ENCODE measurements around the gene GRIK4. TPM values are rescaled to one million over a fixed set of nuclear protein-coding genes. Genes with fewer than 3 reads are reported as not detected.

GRIK4 gene
- total and polyA plus RNA-seq, 2 of the 4 experiments (the other 2 are of a cell fraction) = 0.18 to 0.38 TPM

DNA sequence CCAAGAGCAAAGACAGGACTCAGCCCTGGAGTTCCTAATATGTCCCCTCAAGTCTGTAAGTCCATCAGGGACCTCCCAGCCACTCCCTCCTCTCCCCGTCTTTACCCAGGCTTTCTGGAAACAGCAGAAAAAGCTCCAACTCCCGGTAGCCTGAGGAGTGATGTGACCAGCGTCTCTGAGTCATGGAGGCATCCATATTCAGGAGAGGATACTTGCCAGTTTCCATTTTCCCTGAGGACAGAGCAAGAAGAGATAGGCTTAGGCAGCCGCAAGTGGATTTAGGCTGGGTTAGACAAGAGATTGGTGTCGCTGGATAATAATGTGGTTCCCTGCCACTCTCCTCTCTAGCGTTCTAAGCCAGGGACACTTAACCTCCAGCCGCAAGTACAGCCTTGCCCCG, 206.6 kb downstream of the GRIK4 start:
- Histone ChIP-seq H4K8ac (ENCODE audit: low read depth in 2 of 2, low read length in 2 of 2) (no peak overlapping the region), H4K5ac (ENCODE audit: low read depth, low read length) (no peak overlapping the region), H4K20me1 (ENCODE audit: insufficient read depth, low read length) (no peaks in the 10 kb centered on the region), H3K9ac (ENCODE audit: low read depth, low read length) (no peak overlapping the region), H2BK15ac (ENCODE audit: low read depth, low read length) (no peak overlapping the region), H3K79me1 (ENCODE audit: low read depth in 1 of 2, low read length in 2 of 2) (no peaks in the 10 kb centered on the region), H2AK5ac (ENCODE audit: low read depth, low read length) (no peak overlapping the region), H3K36me3 (ENCODE audit: control insufficient read depth, insufficient read depth, low read length) (no peaks in the 10 kb centered on the region), H3K4me2 (ENCODE audit: low read depth, low read length) (no peak overlapping the region), H3K27me3 (ENCODE audit: control insufficient read depth, insufficient read depth, low read length) (peaks cover 12% of the 10 kb centered on the region), H2BK5ac (ENCODE audit: low read depth, low read length, poor library complexity, severe bottlenecking) (no peak overlapping the region), H3K9me3 (ENCODE audit: control insufficient read depth, insufficient read depth, low read length) (no peaks in the 10 kb centered on the region), H3K9me1 (ENCODE audit: insufficient read depth, low read length) (no peaks in the 10 kb centered on the region), H2AK9ac (replicated peaks; ENCODE audit: low read depth, low read length, poor library complexity) (no peak overlapping the region), H2BK120ac (ENCODE audit: low read depth, low read length) (no peak overlapping the region), H2AFZ (replicated peaks; ENCODE audit: low read length, poor library complexity) (no peak overlapping the region), H3K23ac (ENCODE audit: low read depth, low read length) (no peak overlapping the region), H3K4me1 (ENCODE audit: control insufficient read depth, insufficient read depth, low read length) (no peaks in the 10 kb centered on the region), H3K14ac (replicated peaks; ENCODE audit: low read depth, low read length) (no peak overlapping the region), H3K4ac (ENCODE audit: low read depth, low read length) (no peak overlapping the region), H3K18ac (ENCODE audit: low read depth, low read length) (no peak overlapping the region), H2BK20ac (ENCODE audit: low read depth, low read length) (no peak overlapping the region), H3K56ac (ENCODE audit: extremely low read depth, insufficient read depth, low read length) (no peak overlapping the region), H3K4me3 (ENCODE audit: insufficient read depth, low read depth, low read length) (no peak overlapping the region), H3K27ac (ENCODE audit: insufficient read depth, low read length) (no peak overlapping the region), H4K91ac (ENCODE audit: insufficient read depth, low read depth, low read length) (no peak overlapping the region)
- no TSS peak for BruUV-seq (replicated peaks)
- intact Hi-C loops (cut with micrococcal nuclease) = loop anchor here (10.0 kb wide), 4 partner anchors 173 to 477 kb away; partner anchors contain the start of gene GRIK4
- no peak for TF ChIP-seq CEBPB (IDR thresholded peaks at IDR 0.05; ENCODE audit: low read depth, low read length)
- TF ChIP-seq POLR2A (IDR thresholded peaks at IDR 0.05; ENCODE audit: low read depth, low read length) = no peak
- TF ChIP-seq SMC3 (IDR thresholded peaks at IDR 0.05; ENCODE audit: low read depth, low read length) = no peak
- ChIA-PET POLR2A (ENCODE audit: unreplicated experiment) (no interaction called here), CTCF (no interaction called here)
- WGBS, 2 experiments (ENCODE audit: extremely low coverage in 2 of 2, insufficient read length in 1 of 2) = no CpG with 5 or more reads among the region's 8 CpGs
- dilution Hi-C loops (cut with HindIII; ENCODE audit: low sequenced_read_pairs, unreplicated experiment) = no loop called here
- in situ Hi-C loops (cut with MboI; ENCODE audit: low sequenced_read_pairs) = no loop called here
- DNase-seq (no peak), ATAC-seq (ENCODE audit: low read depth) (no peak)
